ENCODE measurements around the gene INPP5D.

- no peak for TF ChIP-seq GATA3 (IDR thresholded peaks at IDR 0.05; ENCODE audit: low read depth, low read length)
- TF ChIP-seq GATA2 (IDR thresholded peaks at IDR 0.05; ENCODE audit: low read depth, low read length) = no peak
Observed at GRCh38 chr2:233165895-233166661, 105.9 kb downstream of the INPP5D start.

Measured in SH-SY5Y (cell line).